IMR-90 (cell line): ENCODE data around the gene TRIO. TPM values are rescaled to one million over a fixed set of nuclear protein-coding genes. Genes with fewer than 3 reads are reported as not detected.

ENCODE experiments used
- ATAC-seq: fragments of 200-7000 bp; cut with Tn5 transposase; 2 replicates; pipeline ENCODE4 v1.9.1; 2020; ENCODE audit warnings: low read depth, mild to moderate bottlenecking, moderate library complexity
- BruUV-seq: library from RNA; stranded (reverse); fragments of 400-500 nt; replicated peaks from 2 replicates; lab custom pipeline; 2021; lab: Mats Ljungman, UMichigan
- CTCF ChIA-PET: fragments of 300-600 bp; formaldehyde crosslinking; extraction: SDS; loops from one replicate; lab custom pipeline; 2021; ENCODE audit warnings: antibody characterized with exemption; lab: Yijun Ruan, JAX
- POLR2A ChIA-PET: fragments of 300-600 bp; sonication (Branson Sonifier 250); formaldehyde crosslinking; loops from one replicate; lab custom pipeline; 2022; ENCODE audit warnings: antibody characterized with exemption; ENCODE audit not compliant: unreplicated experiment; lab: Charles Lee
- DNase-seq: peaks from one replicate; pipeline ENCODE4 v3.0.0; 2013
- H2AFZ ChIP-seq: replicated peaks from 2 replicates; pipeline ENCODE3; 2013; ENCODE audit warnings: low read length, mild to moderate bottlenecking; ENCODE audit not compliant: poor library complexity
- H2AK5ac ChIP-seq: 2 replicates; pipeline ENCODE4 v1.6.1; 2013; ENCODE audit warnings: low read depth, low read length, inconsistent platforms
- H2AK9ac ChIP-seq: replicated peaks from 2 replicates; pipeline ENCODE3; 2013; ENCODE audit warnings: mild to moderate bottlenecking, low read depth, low read length, moderate library complexity; ENCODE audit not compliant: poor library complexity
- H2BK120ac ChIP-seq: 2 replicates; pipeline ENCODE4 v1.6.1; 2013; ENCODE audit warnings: low read depth, low read length, inconsistent platforms
- H2BK15ac ChIP-seq: 3 replicates; pipeline ENCODE4 v1.6.1; 2013; ENCODE audit warnings: low read depth, low read length, inconsistent platforms
- H2BK20ac ChIP-seq: 2 replicates; pipeline ENCODE4 v1.6.1; 2013; ENCODE audit warnings: low read depth, mild to moderate bottlenecking, inconsistent platforms, low read length, moderate library complexity
- H2BK5ac ChIP-seq: 2 replicates; pipeline ENCODE4 v1.6.1; 2013; ENCODE audit warnings: mild to moderate bottlenecking, low read depth, low read length, inconsistent platforms; ENCODE audit not compliant: poor library complexity, severe bottlenecking
- H3K14ac ChIP-seq: replicated peaks from 2 replicates; pipeline ENCODE4 v1.6.1; 2013; ENCODE audit warnings: low read depth, low read length, inconsistent platforms
- H3K18ac ChIP-seq: 2 replicates; pipeline ENCODE4 v1.6.1; 2013; ENCODE audit warnings: low read depth, low read length, control low read depth
- H3K23ac ChIP-seq: 2 replicates; pipeline ENCODE4 v1.6.1; 2013; ENCODE audit warnings: low read depth, low read length, inconsistent platforms
- H3K27ac ChIP-seq: 2 replicates; pipeline ENCODE4 v1.5.1; 2013; ENCODE audit warnings: mild to moderate bottlenecking, control low read depth, low read length; ENCODE audit not compliant: insufficient read depth
- H3K27me3 ChIP-seq: 2 replicates; pipeline ENCODE4 v1.6.1; 2013; ENCODE audit warnings: low read length; ENCODE audit not compliant: control insufficient read depth, insufficient read depth
- H3K36me3 ChIP-seq: 2 replicates; pipeline ENCODE4 v1.6.1; 2013; ENCODE audit warnings: low read length, mixed read lengths; ENCODE audit not compliant: control insufficient read depth, insufficient read depth
- H3K4ac ChIP-seq: 2 replicates; pipeline ENCODE4 v1.6.1; 2013; ENCODE audit warnings: low read depth, low read length, inconsistent platforms
- H3K4me1 ChIP-seq: 2 replicates; pipeline ENCODE4 v1.6.1; 2013; ENCODE audit warnings: low read length, mixed read lengths; ENCODE audit not compliant: control insufficient read depth, insufficient read depth
- H3K4me2 ChIP-seq: 2 replicates; pipeline ENCODE4 v1.6.1; 2013; ENCODE audit warnings: low read depth, mild to moderate bottlenecking, control low read depth, low read length, moderate library complexity
- H3K4me3 ChIP-seq: 2 replicates; pipeline ENCODE4 v1.5.1; 2013; ENCODE audit warnings: low read depth, mild to moderate bottlenecking, control low read depth, low read length, moderate library complexity; ENCODE audit not compliant: insufficient read depth
- H3K56ac ChIP-seq: 2 replicates; pipeline ENCODE4 v1.6.1; 2013; ENCODE audit warnings: low read length, inconsistent platforms; ENCODE audit not compliant: insufficient read depth; ENCODE audit errors: extremely low read depth
- H3K79me1 ChIP-seq, 2 experiments: 2 replicates each; pipeline ENCODE4 v1.6.1; 2013; ENCODE audit warnings: low read length in 2 of 2, inconsistent platforms in 1 of 2, low read depth in 1 of 2
- H3K9ac ChIP-seq: 2 replicates; pipeline ENCODE4 v1.6.1; 2013; ENCODE audit warnings: low read depth, low read length, control low read depth
- H3K9me1 ChIP-seq: 2 replicates; pipeline ENCODE4 v1.6.1; 2013; ENCODE audit warnings: low read length, inconsistent platforms; ENCODE audit not compliant: insufficient read depth
- H3K9me3 ChIP-seq: 2 replicates; pipeline ENCODE4 v1.6.1; 2013; ENCODE audit warnings: low read length; ENCODE audit not compliant: control insufficient read depth, insufficient read depth
- H4K20me1 ChIP-seq: 2 replicates; pipeline ENCODE4 v1.6.1; 2013; ENCODE audit warnings: low read length, inconsistent platforms; ENCODE audit not compliant: insufficient read depth
- H4K5ac ChIP-seq: 2 replicates; pipeline ENCODE4 v1.6.1; 2013; ENCODE audit warnings: mild to moderate bottlenecking, low read depth, low read length, control low read depth
- H4K8ac ChIP-seq, 2 experiments: 2 replicates each; pipeline ENCODE4 v1.6.1; 2013; ENCODE audit warnings: low read depth in 2 of 2, low read length in 2 of 2, control low read depth in 1 of 2, inconsistent platforms in 1 of 2
- H4K91ac ChIP-seq: 2 replicates; pipeline ENCODE4 v1.6.1; 2013; ENCODE audit warnings: low read depth, low read length, inconsistent platforms; ENCODE audit not compliant: insufficient read depth
- MXI1 ChIP-seq: IDR thresholded peaks from 2 replicates; pipeline ENCODE4 v1.6.1; 2012; ENCODE audit warnings: low read depth, mild to moderate bottlenecking, low read length, moderate library complexity, borderline replicate concordance
- WGBS, 2 experiments: methylation state at CpG; one replicate each; pipeline versions ENCODE4 v1.1.5 to v1.1.7; 2013; ENCODE audit warnings: missing lambda C conversion rate in 2 of 2; ENCODE audit not compliant: insufficient read length in 1 of 2; ENCODE audit errors: extremely low coverage in 2 of 2; 5-methylcytosine and 5-hydroxymethylcytosine counted together
- dilution Hi-C: fragments of 300-500 bp; cut with HindIII; formaldehyde crosslinking; loops from one replicate; pipeline ENCODE4 v1.14.3; 2018; ENCODE audit warnings: low sequenced_read_pairs; ENCODE audit not compliant: unreplicated experiment
- in situ Hi-C: fragments of 300-500 bp; cut with MboI; formaldehyde crosslinking; loops from 3 replicates; pipeline ENCODE4 v1.14.3; 2019; ENCODE audit warnings: low sequenced_read_pairs, inconsistent platforms, mixed read lengths
- intact Hi-C: fragments of 100-400 bp; cut with micrococcal nuclease; formaldehyde crosslinking; loops from 2 replicates; pipeline ENCODE4 v1.10.0; 2022
- polyA plus RNA-seq, 3 experiments: library from polyadenylated mRNA; depleted of rRNA; stranded (reverse); fragments of >200 nt; gene quantifications; 2 replicates each; pipeline ENCODE4 v1.2.3, GENCODE V29; 2012; ENCODE audit warnings: low replicate concordance in 1 of 3
- total RNA-seq: library from RNA; depleted of rRNA; stranded (reverse); fragments of >200 nt; gene quantifications from 2 replicates; pipeline ENCODE4 v1.2.3, GENCODE V29; 2012
- TF ChIP-seq, protein P1 (sequence below): conservative IDR thresholded peaks from 2 replicates; pipeline ENCODE4 v1.5.1; 2012; ENCODE audit warnings: mild to moderate bottlenecking, low read depth, low read length, improper control_type of control experiment

The TRIO gene
- total and polyA plus RNA-seq, 2 of the 4 experiments (the other 2 are of a cell fraction), result 206 to 522 TPM

GRCh38 chr5:14364096-14364495, 221.0 kb downstream of the TRIO start:
- dilution Hi-C loops (no loop called here), in situ Hi-C loops (no loop called here), intact Hi-C loops (no loop called here)
- H2BK20ac ChIP-seq, result no peak overlapping the region
- no peak overlapping the region for H2BK120ac ChIP-seq
- H3K79me1 ChIP-seq, result peaks cover 61 to 83% of the 10 kb centered on the region in 2 experiments
- ChIA-PET POLR2A (no interaction called here), CTCF (no interaction called here)
- no peak overlapping the region for H3K18ac ChIP-seq
- no peak overlapping the region for H4K5ac ChIP-seq
- H2BK15ac ChIP-seq, result no peak overlapping the region
- H3K4me1 ChIP-seq, result peaks cover 2% of the 10 kb centered on the region; the same call in 1 of the 2 replicates
- no peak overlapping the region for H2AK5ac ChIP-seq
- H3K9me1 ChIP-seq, result peaks cover 4% of the 10 kb centered on the region; the same call in 1 of the 2 replicates
- H3K4ac ChIP-seq, result no peak overlapping the region
- H2AFZ ChIP-seq, result no peak overlapping the region
- no peaks in the 10 kb centered on the region for H3K27me3 ChIP-seq
- H3K36me3 ChIP-seq, result peaks cover 76% of the 10 kb centered on the region
- H3K23ac ChIP-seq, result peak overlapping the region; percentile 22; the same call in 1 of the 2 replicates
- H2BK5ac ChIP-seq, result no peak overlapping the region
- H3K9me3 ChIP-seq, result no peaks in the 10 kb centered on the region
- peaks cover 78% of the 10 kb centered on the region for H4K20me1 ChIP-seq
- H3K4me3 ChIP-seq, result no peak overlapping the region
- no peak overlapping the region for H3K4me2 ChIP-seq
- no TSS peak for BruUV-seq
- no peak overlapping the region for H3K56ac ChIP-seq
- TF ChIP-seq, protein P1, sequence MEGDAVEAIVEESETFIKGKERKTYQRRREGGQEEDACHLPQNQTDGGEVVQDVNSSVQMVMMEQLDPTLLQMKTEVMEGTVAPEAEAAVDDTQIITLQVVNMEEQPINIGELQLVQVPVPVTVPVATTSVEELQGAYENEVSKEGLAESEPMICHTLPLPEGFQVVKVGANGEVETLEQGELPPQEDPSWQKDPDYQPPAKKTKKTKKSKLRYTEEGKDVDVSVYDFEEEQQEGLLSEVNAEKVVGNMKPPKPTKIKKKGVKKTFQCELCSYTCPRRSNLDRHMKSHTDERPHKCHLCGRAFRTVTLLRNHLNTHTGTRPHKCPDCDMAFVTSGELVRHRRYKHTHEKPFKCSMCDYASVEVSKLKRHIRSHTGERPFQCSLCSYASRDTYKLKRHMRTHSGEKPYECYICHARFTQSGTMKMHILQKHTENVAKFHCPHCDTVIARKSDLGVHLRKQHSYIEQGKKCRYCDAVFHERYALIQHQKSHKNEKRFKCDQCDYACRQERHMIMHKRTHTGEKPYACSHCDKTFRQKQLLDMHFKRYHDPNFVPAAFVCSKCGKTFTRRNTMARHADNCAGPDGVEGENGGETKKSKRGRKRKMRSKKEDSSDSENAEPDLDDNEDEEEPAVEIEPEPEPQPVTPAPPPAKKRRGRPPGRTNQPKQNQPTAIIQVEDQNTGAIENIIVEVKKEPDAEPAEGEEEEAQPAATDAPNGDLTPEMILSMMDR, result peak; percentile 15; the same call in 1 of the 2 replicates
- TF ChIP-seq MXI1, result no peak
- no peak overlapping the region for H4K91ac ChIP-seq
- ATAC-seq (no peak), DNase-seq (no peak)
- no peak overlapping the region for H3K14ac ChIP-seq
- no CpG with 5 or more reads among the region's 1 CpG for WGBS, 2 experiments
- no peak overlapping the region for H4K8ac ChIP-seq
- no peak overlapping the region for H3K27ac ChIP-seq
- H2AK9ac ChIP-seq, result no peak overlapping the region
- no peak overlapping the region for H3K9ac ChIP-seq
